ENCODE measurements around the gene NPAS3.

DNA sequence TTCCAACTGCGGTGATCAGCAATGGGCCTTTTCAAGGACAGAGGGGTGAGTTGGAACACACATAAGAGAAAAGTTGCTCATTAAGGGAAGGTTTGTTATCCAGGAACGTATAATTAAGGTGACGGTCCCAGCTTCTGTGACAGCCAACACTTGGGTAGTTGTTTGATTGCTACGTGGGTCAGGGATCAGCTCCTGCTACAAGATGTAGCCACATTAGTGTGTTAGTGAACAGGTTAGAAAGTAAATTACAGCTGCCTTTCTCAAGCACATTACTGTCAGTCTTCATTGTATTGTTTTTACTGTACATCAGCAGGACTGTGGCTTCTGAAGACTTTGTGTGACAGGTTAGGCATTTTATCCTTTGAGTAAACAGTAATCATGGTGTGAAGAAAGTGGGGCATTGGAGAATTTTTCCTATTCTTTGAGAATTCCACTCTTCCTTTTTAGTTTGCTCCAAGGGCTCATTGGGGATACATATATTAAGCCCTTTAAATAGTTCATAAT lies 781.7 kb downstream of the NPAS3 start:
- TF ChIP-seq CTCF (IDR thresholded peaks at IDR 0.05) (no peak), POLR2A (IDR thresholded peaks at IDR 0.05) (no peak), EP300 (IDR thresholded peaks at IDR 0.05) (no peak)
